Cerebellar cortex (tissue), 1 donor: ENCODE measurements around the gene RBL2.
A peak's percentile ranks its signal among the peaks of the same experiment; 100 is the strongest.

Source experiments
- DNase-seq: peaks from one replicate; pipeline ENCODE4 v3.0.0-alpha.2; 2015; ENCODE audit warnings: low spot score

RBL2 gene

GRCh38 chr16:53456625-53457024, 22.4 kb downstream of the RBL2 start:
- no peak for DNase-seq

DNA sequence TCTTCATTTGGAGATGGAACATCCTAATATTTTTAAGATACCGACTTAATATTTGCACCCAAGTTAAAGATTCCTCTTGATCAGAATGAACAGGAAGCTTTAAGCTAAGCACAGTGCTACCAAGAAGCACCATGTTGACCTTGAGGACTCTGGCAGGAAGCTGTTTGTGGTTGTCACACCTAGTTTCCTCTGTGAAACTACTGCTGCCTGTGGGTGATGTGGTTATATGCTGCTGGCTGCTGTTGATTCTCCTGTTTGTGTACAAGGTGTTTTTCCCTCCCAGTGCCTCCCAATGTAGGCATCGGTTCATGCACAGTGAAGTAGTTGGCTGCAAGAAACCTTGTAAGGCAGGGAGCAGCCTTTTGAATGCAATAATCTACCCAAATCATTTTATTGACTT, 23.4 kb downstream of the RBL2 start:
- no peak for DNase-seq

DNA sequence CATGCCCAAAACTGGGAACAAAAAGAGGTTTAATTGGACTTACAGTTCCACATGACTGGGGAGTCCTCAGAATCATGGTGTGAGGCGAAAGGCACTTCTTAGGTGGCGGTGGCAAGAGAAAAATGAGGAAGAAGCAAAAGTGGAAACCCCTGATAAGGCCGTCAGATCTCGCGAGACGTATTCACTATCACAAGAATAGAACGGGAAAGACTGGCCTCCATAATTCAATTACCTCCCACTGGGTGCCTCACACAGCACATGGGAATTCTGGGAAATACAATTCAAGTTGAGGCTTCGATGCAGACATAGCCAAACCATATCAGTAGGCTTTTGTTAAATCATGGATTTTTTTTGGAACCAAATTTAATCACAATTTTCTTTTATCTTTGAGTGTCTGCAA, 24.4 kb downstream of the RBL2 start:
- no peak for DNase-seq

- DNase-seq, result no peak
Measured at GRCh38 chr16:53465606-53466280, 31.5 kb downstream of the RBL2 start.

- no peak for DNase-seq
Measured at GRCh38 chr16:53476867-53477266, 42.6 kb downstream of the RBL2 start.

GRCh38 chr16:53478965-53479364, 44.7 kb downstream of the RBL2 start:
- DNase-seq, result no peak

- DNase-seq, result no peak
Measured at GRCh38 chr16:53480394-53480793, 46.1 kb downstream of the RBL2 start.

GRCh38 chr16:53482123-53482522, 47.9 kb downstream of the RBL2 start:
- DNase-seq, result no peak

DNA sequence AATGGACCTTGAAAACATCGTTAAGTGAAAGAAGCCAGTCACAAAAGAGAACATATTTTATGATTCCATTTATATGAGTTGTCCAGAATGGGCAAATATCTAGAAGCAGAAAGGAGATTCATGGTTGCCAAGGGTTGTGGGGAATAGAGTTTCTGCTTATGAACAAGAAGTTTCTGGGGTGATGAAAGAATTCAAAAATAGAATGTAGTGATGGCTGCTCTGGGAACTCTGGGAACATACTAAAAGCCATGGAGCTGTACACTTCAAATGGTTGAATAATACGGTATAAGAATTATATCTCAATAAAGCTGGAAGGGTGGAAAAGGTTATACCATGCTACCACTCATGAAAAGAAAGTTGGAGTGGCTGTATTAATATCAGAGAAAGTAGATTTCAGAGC, 50.3 kb downstream of the RBL2 start:
- no peak for DNase-seq

- DNase-seq, result no peak
Measured at GRCh38 chr16:53486230-53486629, 52.0 kb downstream of the RBL2 start.

- DNase-seq, result no peak
Measured at GRCh38 chr16:53489755-53490154, 55.5 kb downstream of the RBL2 start.

DNA sequence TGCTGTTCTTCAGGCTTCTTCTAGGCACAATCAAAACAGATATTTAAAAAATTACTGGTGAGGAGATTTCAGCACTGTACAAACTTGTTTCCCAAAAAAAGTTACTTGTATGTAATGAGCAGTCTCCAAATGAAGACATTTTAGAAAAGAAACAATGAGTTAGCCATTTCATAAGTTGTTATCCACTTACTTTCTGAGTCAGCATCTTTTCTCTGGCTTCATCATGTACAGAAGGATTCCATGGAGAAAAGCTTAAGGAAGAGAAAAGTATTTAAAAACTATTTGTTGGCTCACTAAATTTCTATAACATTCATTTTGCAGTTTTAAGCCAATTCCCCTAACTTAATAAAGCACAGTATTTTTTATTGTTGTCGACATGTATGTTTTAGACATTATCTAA, 58.2 kb downstream of the RBL2 start:
- no peak for DNase-seq

DNA sequence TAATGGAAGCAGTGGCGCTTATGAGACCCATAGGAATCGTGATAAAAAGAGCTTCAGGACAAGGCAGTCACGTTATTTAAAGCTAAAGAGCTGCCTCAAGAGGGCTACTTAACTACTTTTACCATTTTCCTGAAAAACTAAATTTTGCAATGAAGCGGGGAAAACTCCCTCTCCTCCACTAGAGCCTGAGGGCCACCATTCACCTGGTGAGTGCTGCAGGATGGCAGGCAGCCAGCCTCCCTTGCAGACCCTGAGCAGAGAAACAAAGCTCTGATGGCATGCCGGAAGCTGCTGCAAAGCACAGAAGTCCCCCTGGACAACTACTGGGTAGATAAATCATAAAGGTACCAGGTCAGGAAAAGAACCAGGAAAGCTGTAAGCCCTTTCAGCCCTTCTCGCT, 60.4 kb downstream of the RBL2 start:
- DNase-seq, result no peak

- no peak for DNase-seq
Measured at GRCh38 chr16:53495325-53495724, 61.1 kb downstream of the RBL2 start.

GRCh38 chr16:53498984-53499383, 64.7 kb downstream of the RBL2 start:
- no peak for DNase-seq

DNA sequence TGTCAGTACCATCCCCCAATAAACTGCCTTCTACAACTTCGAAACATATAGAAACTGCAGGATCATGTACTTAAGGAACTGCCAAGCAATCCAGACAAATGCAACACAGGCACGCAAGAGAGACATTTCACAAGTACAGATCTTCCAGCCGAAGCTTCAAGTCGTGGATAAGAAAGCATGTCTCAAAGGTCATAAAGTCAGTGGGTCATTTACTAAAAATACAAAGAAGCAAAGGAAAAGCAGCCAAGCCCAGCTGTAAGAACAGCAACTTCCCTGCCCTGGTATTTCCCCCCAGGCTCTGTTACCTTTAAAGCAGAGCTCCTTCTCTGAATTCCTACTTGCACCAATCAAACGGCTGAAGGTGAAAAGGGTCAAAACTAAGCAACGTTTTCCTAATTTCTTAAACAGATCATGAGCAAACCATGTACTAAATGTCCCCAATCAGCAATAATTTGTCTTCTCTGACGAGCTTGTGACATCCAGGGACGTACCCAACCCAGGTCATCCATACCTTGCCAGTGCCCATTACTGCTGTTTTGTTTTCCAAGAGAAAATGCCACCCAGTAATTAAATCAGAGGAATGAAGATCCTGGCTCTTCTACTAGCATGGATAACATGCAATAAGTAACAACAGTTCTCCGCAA, 67.1 kb downstream of the RBL2 start:
- DNase-seq, result no peak

- peak; percentile 34 for DNase-seq
Measured at GRCh38 chr16:53502331-53503269, 68.3 kb downstream of the RBL2 start, which contains the start of gene AKTIP. TSS of gene AKTIP (minus strand) at chr16:53503209. CDS start at chr16:53500259, 2,950 bp downstream.

DNA sequence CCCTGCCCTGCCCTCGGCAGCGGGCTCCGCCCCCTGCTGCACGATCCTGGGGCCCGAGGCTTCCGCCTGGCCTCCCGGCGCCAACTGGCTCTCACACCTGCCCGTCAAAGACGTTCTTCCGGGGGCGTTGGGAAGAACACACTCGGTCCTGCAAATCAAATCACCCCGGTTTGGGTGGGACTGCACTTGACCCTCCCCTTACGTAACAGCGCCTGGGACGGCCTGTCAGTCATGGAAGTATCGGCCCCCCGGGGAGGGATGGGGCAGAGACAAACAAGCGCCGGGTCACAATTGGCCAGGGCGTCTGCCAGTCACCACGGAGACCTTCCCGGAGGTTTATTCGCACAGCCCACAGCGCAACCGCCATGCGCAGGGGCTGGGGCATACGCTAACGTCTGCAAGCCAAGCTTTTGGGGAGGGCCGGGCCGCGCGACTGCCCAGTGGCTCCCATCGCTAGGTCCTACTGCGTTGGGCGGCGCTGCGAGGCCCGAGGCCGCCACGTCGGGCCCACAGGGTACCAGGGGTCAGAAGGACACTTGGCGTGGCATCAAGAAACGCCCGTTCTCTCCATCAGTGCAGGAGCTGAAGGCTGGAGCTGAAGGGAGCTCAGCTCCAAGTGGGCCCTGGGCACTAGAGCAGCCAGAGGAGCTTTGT, 69.1 kb downstream of the RBL2 start:
- peak; percentile 100 for DNase-seq

DNA sequence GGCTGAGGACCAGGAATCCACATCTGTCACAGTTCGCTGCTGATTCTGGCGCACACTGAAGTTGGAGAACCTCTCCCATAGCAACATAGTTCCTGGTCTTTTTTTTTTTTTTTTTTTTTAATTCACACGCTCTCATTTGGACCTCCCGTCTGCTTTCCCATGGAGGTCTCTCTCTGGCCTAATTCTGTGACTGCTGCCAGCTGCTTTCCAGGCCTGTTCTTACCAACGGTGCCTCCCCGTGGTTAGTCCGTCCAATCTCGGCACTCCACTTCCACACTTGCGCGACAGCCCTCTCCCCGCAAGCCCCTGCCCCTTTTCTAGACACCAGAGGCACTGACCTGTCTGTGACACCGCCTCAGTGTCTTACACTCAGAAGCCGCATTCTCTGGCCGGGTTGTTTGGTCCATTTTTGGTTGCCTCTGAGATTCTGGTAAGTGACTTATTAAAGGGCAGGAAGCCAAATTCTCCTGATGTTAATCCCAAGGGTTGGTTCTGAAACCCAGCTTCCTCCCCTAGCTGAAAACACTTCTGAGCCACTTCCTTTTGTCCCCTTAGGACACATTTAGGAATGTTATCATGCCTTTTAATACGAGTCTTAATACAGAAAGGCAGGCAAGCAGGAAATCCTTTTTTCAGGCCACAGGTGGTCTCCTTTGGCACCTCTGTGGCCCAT, 69.9 kb downstream of the RBL2 start:
- DNase-seq, result peak; percentile 47

DNA sequence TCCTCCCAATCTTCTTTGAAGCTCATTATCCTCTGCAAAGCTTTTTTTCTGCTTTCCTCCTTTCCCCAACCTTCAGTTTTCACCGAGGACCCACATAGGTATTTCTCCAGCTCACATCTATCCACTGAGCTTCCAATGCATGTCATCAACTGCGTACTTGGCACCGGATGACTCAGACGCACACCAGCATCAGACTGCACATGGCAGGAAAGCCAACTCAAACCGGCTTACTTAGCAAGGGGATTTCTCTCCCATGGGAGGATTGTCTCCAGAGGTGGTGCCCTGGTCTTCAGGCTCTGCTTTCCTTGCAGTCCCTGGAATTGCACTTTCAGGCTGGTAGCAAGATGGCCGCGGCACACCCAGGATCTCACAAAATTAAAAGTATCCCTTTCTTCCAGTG, 70.4 kb downstream of the RBL2 start:
- no peak for DNase-seq

GRCh38 chr16:53506254-53506653, 72.0 kb downstream of the RBL2 start:
- no peak for DNase-seq
